ENCODE data around the gene PLCB2. TPM values are rescaled to one million over a fixed set of nuclear protein-coding genes. Genes with fewer than 3 reads are reported as not detected.

The PLCB2 gene
- total RNA-seq, 1 experiment from 2014 or later, result 7.4 TPM

GRCh38 chr15:40337597-40337996 lies 29.9 kb upstream of the PLCB2 start:
- no peak overlapping the region for H3K27ac ChIP-seq (ENCODE audit: insufficient read length, low read depth, low read length)
- Mint-ChIP-seq H3K4me1 (peaks cover 21 to 44% of the 10 kb centered on the region in 2 experiments), H3K36me3 (ENCODE audit: insufficient read depth in 1 of 3, low read depth in 3 of 3) (no peaks in the 10 kb centered on the region; a peak in 2 of 7 replicates), H3K27me3 (ENCODE audit: low read depth) (peaks cover 11% of the 10 kb centered on the region), H3K9me3 (no peaks in the 10 kb centered on the region), H3K27ac (no peak overlapping the region), H3K4me3 (no peak overlapping the region)
- H3K14ac ChIP-seq (ENCODE audit: insufficient read depth, low read length), result no peak overlapping the region
- H3K79me2 ChIP-seq (ENCODE audit: insufficient read depth, low read length), result no peaks in the 10 kb centered on the region
- no peaks in the 10 kb centered on the region for H3K9me3 ChIP-seq (ENCODE audit: control insufficient read depth, low read depth, low read length)
- H4K20me1 ChIP-seq (ENCODE audit: control insufficient read depth, insufficient read depth, insufficient read length), result no peaks in the 10 kb centered on the region
- no peak overlapping the region for H4K8ac ChIP-seq (replicated peaks; ENCODE audit: insufficient read length, low read depth, low read length)
- no peak overlapping the region for H3K4me2 ChIP-seq (ENCODE audit: insufficient read depth, insufficient read length, low read length)
- no CpG with 5 or more reads among the region's 19 CpGs for WGBS (ENCODE audit: extremely low coverage, insufficient read length, low lambda C conversion rate)
- no peak overlapping the region for H2BK12ac ChIP-seq (ENCODE audit: insufficient read length, low read depth, low read length)
- H3K56ac ChIP-seq (ENCODE audit: insufficient read length, low read depth, low read length), result no peak overlapping the region
- H2AFZ ChIP-seq (ENCODE audit: low read length), result no peak overlapping the region
- no peak overlapping the region for H3K23ac ChIP-seq (ENCODE audit: insufficient read length, low read depth, low read length)
- H3T11ph ChIP-seq (ENCODE audit: low read length), result no peak overlapping the region
- no peaks in the 10 kb centered on the region for H3K23me2 ChIP-seq (ENCODE audit: insufficient read length, low read depth, low read length, poor library complexity, severe bottlenecking)
- DNase-seq, result peak; percentile 52
- H2BK5ac ChIP-seq (ENCODE audit: insufficient read length, low read length), result no peak overlapping the region
- no peak for TF ChIP-seq CTCF (conservative IDR thresholded peaks at IDR 0.05)
- no peak overlapping the region for H3K9ac ChIP-seq (ENCODE audit: extremely low read depth, insufficient read length, low read length)
- H3K27me3 ChIP-seq (ENCODE audit: insufficient read depth, low read length), result no peaks in the 10 kb centered on the region
- no peak overlapping the region for H3K4ac ChIP-seq (ENCODE audit: low read depth, low read length)
- H4K5ac ChIP-seq (ENCODE audit: insufficient read length, low read depth, low read length), result no peak overlapping the region
- H2AK5ac ChIP-seq (ENCODE audit: insufficient read length, low read length), result no peak overlapping the region
- no peaks in the 10 kb centered on the region for H3K79me1 ChIP-seq (ENCODE audit: insufficient read depth, low read depth, low read length, poor library complexity, severe bottlenecking)
- no peaks in the 10 kb centered on the region for H3K4me1 ChIP-seq (ENCODE audit: insufficient read depth, low read length)
- no peak overlapping the region for H4K91ac ChIP-seq (ENCODE audit: insufficient read length, low read depth, low read length)
- H3K18ac ChIP-seq (ENCODE audit: insufficient read length, low read depth, low read length), result no peak overlapping the region
- H2BK15ac ChIP-seq (ENCODE audit: low read depth, low read length), result no peak overlapping the region
- H2BK120ac ChIP-seq (ENCODE audit: low read depth, low read length, poor library complexity, severe bottlenecking), result no peak overlapping the region
- H2BK20ac ChIP-seq (ENCODE audit: low read depth, low read length, poor library complexity, severe bottlenecking), result no peak overlapping the region

All from H9 (cell line).